NCI-H1105 (cell line): ENCODE results near the gene SNX7.

Source experiments
- DNase-seq: peaks from one replicate; lab custom pipeline; 2025; lab: John Stamatoyannopoulos, UW

Gene SNX7

DNA sequence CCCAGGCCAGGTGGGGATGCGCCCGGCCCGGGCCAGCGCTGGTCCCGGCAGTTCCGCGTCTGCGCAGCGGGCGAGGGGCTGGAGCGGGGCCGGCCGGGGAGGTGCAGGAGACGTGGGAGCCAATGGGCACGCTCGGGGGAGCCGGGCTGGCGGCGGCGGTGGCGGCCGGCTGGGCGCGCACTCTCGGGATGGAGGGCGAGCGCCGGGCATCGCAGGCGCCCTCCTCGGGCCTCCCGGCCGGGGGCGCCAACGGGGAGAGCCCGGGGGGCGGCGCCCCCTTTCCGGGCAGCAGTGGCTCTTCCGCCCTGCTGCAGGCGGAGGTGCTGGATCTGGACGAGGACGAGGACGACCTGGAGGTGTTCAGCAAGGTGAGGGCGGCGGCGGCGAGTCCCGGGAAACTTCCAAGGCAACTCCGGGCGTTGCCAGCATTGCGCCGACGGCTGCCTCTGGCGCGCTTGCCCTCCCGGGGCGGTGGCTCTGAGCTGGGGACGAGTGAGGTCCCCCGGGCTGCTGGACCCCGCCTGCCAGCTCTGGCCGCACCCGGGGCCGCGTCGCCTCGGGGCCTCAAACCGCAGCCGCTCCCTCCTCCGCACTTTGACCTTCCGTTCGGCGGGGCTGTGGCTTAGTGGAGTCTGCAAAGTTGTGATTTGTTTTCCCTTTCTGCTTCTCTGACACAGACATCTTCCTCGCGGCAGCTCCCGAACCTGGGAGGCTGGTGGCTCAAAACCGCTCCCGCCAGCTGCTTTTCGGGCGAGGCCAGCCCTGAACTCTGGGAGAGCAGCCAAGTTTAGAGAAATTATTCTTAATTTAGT lies at the start of gene SNX7:
SNX7 (plus strand) TSS at position 178 of the 812 bp plus-strand sequence; CDS start at position 189, 11 bp downstream.
- peak; percentile 72 for DNase-seq

- no peak for DNase-seq
These were observed 24.2 kb upstream of the SNX7 start for GRCh38 chr1:98637316-98637715.

- no peak for DNase-seq
These were observed 23.3 kb upstream of the SNX7 start for GRCh38 chr1:98638185-98638584.

- no peak for DNase-seq
These were observed 17.0 kb upstream of the SNX7 start for GRCh38 chr1:98644510-98644909.

GRCh38 chr1:98651116-98651632 lies 10.3 kb upstream of the SNX7 start:
- no peak for DNase-seq

- no peak for DNase-seq
These were observed 8.4 kb upstream of the SNX7 start for GRCh38 chr1:98653123-98653522.

DNA sequence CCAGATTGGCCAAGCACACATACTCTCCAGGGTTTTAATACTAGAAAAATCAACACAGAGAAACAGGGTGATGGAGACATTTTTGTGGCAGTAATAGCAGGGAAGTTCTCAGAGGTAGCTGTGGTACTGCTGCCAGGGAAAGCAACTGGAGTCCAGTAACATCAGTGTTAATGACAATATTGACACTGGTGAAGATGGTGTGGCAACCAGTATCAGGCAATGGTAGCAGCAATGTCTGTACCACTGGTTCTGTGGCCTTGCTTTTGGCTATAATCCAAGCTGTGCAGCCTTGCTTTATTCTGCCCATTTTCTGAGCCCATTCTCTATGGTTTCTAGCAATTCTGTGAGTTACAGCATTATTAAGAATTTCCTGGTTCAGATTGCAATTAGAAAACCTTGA lies 1.6 kb upstream of the SNX7 start:
- no peak for DNase-seq

DNA sequence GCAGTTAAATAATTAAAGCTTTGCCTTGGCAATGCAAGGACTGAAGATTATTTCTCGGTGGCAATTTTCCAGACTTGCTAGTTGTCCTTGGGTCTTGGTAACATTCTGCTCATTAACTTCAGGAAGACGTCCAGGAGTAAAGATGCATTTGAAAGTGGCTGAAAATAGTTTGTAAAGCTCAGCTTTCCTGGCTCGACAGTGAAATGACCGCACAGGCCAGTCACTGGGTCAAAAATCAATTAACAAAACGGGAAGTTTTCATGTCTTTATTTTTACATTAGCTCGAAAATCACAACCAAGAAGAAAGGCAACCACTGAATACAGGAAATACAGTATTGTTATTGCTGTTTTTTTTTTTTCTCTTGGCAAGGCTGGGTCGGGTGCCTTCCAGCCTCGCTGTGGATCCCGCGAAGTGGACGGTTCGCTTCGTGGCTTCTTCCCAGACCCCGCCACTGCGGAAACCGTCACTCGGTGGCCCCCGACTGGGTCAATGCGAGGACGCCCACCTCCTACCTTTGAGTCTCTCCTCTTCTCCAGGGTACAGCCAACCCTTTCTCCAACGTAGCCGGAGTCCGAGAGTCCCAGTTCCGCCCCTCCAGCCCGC lies 479 bp upstream of the SNX7 start:
- DNase-seq: no peak

DNA sequence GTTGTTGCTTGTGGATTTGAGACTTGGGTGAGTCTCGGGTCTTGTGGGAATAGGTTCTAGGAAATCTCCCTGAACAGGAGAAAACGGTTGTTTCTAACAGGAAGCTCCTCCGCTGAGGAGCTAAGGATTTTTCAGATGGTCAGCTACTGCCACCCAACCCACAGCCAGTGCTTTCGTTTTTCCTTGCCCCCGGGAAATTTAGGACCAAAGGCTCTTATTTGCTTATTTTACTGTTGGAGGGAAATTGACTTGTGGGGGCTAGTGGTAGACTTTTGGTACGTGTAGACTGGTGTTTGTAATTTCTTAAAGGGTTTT lies 792 bp downstream of the SNX7 start:
- no peak for DNase-seq

- no peak for DNase-seq
These were observed 7.2 kb downstream of the SNX7 start for GRCh38 chr1:98668733-98669132.

DNA sequence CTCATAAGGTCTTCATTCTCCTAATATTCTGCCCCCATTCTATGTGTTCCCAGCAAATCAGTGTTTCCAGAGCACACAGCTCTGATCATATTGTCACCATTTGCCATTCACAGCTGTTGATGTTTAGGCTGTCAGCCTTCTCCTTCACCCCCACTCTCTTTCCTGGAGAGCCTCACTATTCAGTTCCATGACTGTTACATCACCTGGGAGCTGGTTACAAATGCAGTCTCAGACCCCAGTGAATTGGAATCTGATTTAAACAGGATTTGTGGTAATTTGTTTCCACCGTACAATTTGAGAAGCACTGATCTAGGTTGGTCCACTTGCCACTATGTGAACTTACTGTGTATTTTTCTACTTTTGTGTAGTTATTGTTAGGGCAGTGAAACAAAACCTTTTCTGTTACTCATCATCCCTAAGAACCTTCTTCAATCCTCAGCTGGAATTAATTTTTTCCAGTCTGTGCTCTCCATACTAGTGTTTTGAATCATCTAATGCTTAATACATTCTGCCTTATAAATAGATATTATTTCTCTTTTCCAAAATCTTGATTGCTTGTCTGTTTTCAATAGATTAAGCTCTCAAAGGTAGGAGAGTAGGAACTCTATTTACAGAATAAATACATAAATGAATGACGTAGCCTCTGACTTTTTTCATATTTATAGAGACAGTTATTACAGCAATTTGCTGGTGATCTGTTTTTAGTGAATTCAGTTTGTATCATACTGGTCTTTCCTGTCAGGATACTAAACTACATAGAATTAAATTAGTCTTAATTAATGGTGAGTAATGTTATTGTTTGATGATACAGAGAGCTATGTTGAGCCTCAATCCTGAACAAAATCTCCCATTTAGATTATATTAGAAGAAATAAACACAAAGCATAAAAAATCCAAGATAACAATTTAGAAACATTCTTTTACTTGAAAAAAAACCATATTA lies 8.1 kb downstream of the SNX7 start:
- DNase-seq: no peak

DNA sequence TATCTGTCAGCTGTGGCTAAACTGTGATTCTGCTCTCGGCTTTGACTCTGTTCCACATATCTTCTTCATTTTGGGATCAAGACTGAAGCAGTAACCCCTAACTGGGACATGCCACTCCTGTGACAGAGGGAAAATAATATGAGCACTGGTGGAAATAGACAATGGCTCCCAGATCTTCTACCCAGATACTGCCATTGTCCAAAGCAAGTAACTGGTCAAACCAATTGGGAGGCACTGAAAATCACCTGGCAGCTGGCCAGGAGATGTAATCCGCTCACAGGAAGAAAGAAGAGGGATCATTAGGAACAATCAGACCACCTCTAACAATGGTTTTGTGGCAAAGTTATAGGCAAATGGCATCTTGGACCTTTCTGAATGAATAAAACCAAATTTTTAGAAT lies 10.7 kb downstream of the SNX7 start:
- DNase-seq: peak; percentile 1

DNA sequence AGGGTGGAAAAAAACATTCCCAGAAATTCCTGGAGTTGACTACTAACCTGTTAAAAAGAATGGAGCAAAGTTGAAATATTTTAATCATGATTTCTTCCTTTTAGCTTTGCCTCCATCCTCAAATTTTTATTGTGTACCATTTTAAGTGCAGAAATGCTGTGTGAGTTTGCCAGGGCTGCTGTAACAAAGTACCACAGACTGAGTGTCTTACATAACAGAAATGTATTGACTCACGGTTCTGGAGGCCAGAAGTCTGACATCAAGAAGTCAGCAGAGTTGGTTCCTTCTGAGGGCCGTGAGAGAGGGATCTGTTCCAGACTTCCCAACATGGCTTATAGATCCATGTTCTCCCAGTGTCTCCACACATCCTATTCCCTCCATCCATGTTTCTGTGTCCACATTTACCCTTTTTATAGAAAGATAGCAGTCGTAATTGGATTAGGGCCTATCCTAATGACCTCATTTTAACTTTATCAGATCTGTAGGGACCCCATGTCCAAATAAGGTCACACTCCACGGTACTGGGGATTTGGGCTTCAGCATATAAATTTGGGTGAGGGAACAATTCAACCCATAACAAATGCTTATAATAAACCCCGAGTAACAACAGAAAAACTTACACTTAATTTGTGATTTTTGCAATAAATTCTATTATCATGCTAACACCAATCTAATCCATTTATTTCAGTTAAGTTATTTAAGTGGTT lies 12.7 kb downstream of the SNX7 start:
- DNase-seq: no peak

DNA sequence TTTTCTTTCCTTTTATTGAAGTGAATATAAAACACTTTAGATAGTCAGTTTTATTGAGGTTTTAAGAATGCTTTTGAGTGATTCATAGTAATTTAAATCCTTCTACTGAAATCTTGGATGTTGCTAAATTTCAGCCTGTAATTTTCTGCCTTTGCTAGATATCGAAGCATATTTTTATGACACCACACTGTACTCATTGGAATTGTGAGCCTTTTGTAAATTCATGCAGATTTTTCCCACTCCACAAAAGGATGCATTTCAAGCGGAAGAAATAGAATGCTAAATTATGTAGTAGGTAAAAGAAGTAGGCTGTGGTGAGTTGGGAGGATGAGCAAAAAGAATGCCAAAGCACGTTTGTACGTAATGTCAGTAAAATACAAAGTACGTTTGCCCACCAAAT lies 13.8 kb downstream of the SNX7 start:
- DNase-seq: no peak

- DNase-seq: peak; percentile 2
These were observed 15.8 kb downstream of the SNX7 start for GRCh38 chr1:98677288-98677687.

- no peak for DNase-seq
These were observed 20.3 kb downstream of the SNX7 start for GRCh38 chr1:98681812-98682211.

DNA sequence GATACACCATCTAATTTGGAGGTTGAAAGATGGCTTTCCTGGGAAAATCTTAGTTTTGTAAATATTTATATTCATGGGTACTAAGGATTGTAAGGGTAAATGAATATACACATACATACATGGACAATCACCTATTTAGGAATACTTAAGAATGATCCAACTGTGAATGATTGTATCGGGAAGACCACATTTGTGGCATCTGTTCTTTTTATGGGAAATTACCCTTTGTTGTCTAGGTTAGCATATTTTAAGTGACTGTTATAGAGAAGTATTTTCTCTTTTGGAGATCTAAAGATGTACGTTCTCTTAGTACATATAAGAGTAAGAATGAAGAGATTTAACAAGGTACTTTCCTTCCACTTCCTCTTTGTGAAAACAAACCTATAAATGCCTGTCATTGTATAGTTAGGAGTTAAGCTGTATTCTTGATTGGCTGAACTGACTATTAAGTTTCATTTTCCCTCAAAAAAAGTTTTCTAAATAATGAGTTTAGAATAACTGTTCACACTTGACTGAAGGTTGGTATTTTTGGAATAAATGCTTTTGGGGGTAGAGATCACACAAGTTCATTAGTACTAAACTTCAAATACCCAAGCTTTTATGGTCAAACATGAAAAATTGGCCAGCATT lies 26.7 kb downstream of the SNX7 start:
- no peak for DNase-seq

- DNase-seq: no peak
These were observed 29.1 kb downstream of the SNX7 start for GRCh38 chr1:98690576-98690975.

- DNase-seq: no peak
These were observed 31.0 kb downstream of the SNX7 start for GRCh38 chr1:98692482-98692881.

DNA sequence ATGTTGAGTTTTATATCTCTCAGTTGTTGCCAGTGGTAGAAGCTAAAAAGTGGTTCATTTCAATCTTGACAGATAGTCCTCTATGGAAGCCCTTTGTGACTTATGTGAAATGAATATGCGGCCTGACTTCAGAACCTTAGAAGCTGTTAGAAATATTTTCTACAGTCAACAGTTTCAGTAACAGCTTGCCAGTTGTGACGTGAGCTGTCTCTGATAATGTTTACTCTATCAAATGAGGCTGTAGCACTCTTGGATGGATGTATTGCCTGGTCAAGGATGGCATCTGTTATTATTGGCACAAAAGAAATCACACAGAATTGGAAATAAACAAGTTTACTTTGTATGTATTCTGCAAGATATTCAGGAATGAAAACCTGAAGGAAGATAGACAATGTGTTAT lies 31.9 kb downstream of the SNX7 start:
- no peak for DNase-seq

GRCh38 chr1:98696077-98696476 lies 34.6 kb downstream of the SNX7 start:
- no peak for DNase-seq
